ENCODE results near the gene SCUBE2. TPM values are rescaled to one million over a fixed set of nuclear protein-coding genes. Genes with fewer than 3 reads are reported as not detected.

SCUBE2 gene
- total and polyA plus RNA-seq, 2 donors (not counting 3 experiments of a cell fraction or from before 2014, with no cell fraction given) = 0.55 to 3.5 TPM

DNA sequence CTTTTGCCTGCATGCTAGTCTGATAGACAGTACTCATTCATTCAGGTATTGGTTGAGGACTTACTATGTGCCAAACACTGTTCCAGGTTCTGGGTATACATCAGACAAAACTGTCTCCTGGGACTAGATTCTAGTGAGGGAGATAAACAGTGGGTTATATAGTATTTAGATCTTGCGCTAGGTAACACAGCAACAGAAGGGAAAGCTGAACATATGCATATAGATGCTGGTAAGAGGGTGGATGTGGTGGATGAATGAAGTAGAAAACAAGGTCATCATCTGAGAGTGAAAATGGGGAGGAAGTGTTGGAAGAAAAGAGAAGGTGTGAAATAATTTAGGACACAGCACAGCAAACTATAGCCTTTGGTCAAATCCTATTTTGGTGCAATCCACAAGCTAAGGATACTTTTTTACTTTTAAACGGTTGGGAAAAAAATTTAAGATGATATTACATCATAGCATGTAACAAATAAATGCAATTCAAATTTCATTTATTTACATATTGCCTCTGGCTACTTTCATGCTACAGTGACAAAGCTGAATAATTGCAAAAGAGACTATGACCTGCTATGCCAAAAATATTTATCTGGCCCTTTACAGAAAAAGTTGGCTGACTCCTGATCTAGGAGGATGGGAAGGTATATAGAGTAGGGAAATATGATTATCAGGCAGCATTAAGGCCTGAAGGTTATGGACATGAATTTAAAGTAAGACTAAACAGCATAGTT lies 120.0 kb downstream of the SCUBE2 start:
- DNase-seq (ENCODE audit: low read depth, low spot score) = no peak
- H3K9me1 ChIP-seq (replicated peaks; ENCODE audit: control insufficient read depth, extremely low read depth, insufficient read depth, low read length) = no peaks in the 10 kb centered on the region
- dilution Hi-C loops (cut with MboI; ENCODE audit: extremely low pct_ligation_motif_present, low sequenced_read_pairs) = no loop called here
- ChIA-PET POLR2A (no interaction called here), CTCF (no interaction called here)
- H4K20me1 ChIP-seq (replicated peaks; ENCODE audit: control insufficient read depth, extremely low read depth, insufficient read depth, low read length) = no peaks in the 10 kb centered on the region
- FAIRE-seq = no peak
- no peaks in the 10 kb centered on the region for H3K27me3 ChIP-seq (ENCODE audit: control insufficient read depth in 2 of 2, insufficient read depth in 2 of 2, low read length in 2 of 2)
- H3K4me1 ChIP-seq (ENCODE audit: control insufficient read depth, extremely low read depth, insufficient read depth, low read length) = no peaks in the 10 kb centered on the region
- no TSS peak for BruUV-seq (replicated peaks)
- H3K36me3 ChIP-seq (ENCODE audit: control insufficient read depth in 2 of 2, extremely low read depth in 1 of 2, insufficient read depth in 2 of 2, low read length in 2 of 2) = no peaks in the 10 kb centered on the region
- H3K79me2 ChIP-seq (ENCODE audit: control insufficient read depth, insufficient read depth, low read length) = no peaks in the 10 kb centered on the region
- no peak overlapping the region for H3K27ac ChIP-seq (ENCODE audit: insufficient read depth, low read depth, low read length)
- H3K9ac ChIP-seq (replicated peaks; ENCODE audit: extremely low read depth, insufficient read depth, low read length) = no peak overlapping the region
- no peak for TF ChIP-seq EZH2 (IDR thresholded peaks at IDR 0.05; ENCODE audit: borderline replicate concordance, low read depth, low read length, severe bottlenecking)
- TF ChIP-seq, protein P1, sequence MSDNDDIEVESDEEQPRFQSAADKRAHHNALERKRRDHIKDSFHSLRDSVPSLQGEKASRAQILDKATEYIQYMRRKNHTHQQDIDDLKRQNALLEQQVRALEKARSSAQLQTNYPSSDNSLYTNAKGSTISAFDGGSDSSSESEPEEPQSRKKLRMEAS (IDR thresholded peaks at IDR 0.05; ENCODE audit: insufficient read depth, insufficient read length) = no peak
- TF ChIP-seq MYC (IDR thresholded peaks at IDR 0.05; ENCODE audit: low read depth, low read length) = no peak
- no peak for TF ChIP-seq POLR2AphosphoS5 (IDR thresholded peaks at IDR 0.05; ENCODE audit: insufficient read depth, low read depth, low read length)
- no peak for TF ChIP-seq JUN (IDR thresholded peaks at IDR 0.05; ENCODE audit: borderline replicate concordance, insufficient read depth, insufficient read length, low read depth)
- TF ChIP-seq POLR2A (IDR thresholded peaks at IDR 0.05; ENCODE audit: low read depth, low read length) = no peak
- TF ChIP-seq, protein P2, sequence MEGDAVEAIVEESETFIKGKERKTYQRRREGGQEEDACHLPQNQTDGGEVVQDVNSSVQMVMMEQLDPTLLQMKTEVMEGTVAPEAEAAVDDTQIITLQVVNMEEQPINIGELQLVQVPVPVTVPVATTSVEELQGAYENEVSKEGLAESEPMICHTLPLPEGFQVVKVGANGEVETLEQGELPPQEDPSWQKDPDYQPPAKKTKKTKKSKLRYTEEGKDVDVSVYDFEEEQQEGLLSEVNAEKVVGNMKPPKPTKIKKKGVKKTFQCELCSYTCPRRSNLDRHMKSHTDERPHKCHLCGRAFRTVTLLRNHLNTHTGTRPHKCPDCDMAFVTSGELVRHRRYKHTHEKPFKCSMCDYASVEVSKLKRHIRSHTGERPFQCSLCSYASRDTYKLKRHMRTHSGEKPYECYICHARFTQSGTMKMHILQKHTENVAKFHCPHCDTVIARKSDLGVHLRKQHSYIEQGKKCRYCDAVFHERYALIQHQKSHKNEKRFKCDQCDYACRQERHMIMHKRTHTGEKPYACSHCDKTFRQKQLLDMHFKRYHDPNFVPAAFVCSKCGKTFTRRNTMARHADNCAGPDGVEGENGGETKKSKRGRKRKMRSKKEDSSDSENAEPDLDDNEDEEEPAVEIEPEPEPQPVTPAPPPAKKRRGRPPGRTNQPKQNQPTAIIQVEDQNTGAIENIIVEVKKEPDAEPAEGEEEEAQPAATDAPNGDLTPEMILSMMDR (IDR thresholded peaks at IDR 0.05; ENCODE audit: extremely low read depth in 1 of 2, insufficient read depth in 1 of 2, low read depth in 1 of 2, low read length in 2 of 2) = no peak
- TF ChIP-seq FOS (IDR thresholded peaks at IDR 0.05; ENCODE audit: borderline replicate concordance, insufficient read depth, low read length) = no peak
- no peak for TF ChIP-seq GATA2 (IDR thresholded peaks at IDR 0.05; ENCODE audit: insufficient read depth, insufficient read length, low read depth, low read length)
- no peak overlapping the region for H2AFZ ChIP-seq (ENCODE audit: low read depth, low read length)
- intact Hi-C loops (cut with micrococcal nuclease) = no loop called here
- no peak overlapping the region for H3K4me3 ChIP-seq (replicated peaks in 1 of 3; ENCODE audit: insufficient read depth in 1 of 3, low read depth in 1 of 3, low read length in 3 of 3)
- no peaks in the 10 kb centered on the region for H3K9me3 ChIP-seq (replicated peaks; ENCODE audit: control insufficient read depth, insufficient read depth, low read length)
- H3K4me2 ChIP-seq (ENCODE audit: insufficient read depth, low read length) = no peak overlapping the region

Small RNAs within 50 kb of the gene (microRNA-seq; reads per million reads assigned to microRNA genes)
- not detected for gene MIR5691 (ENCODE audit: borderline number of aligned reads, borderline replicate concordance)

Small RNAs within 50 kb of the gene (small RNA-seq; reads per million reads assigned to genes)
- gene MIR5691 (ENCODE audit: insufficient read depth, insufficient read length, low read depth, low replicate concordance) = not detected

Other genes starting within 250 kb of the SCUBE2 start
- 21.9 and 23.4 TPM in 2 replicates for gene AKIP1, start 180.4 kb downstream of the SCUBE2 start, total RNA-seq
- 30.3 and 32.4 TPM in 2 replicates for gene AKIP1, start 180.4 kb downstream of the SCUBE2 start, polyA plus RNA-seq
- not detected in 2 replicates for gene C11orf16, start 158.7 kb downstream of the SCUBE2 start, total RNA-seq
- not detected in 2 replicates for gene C11orf16, start 158.7 kb downstream of the SCUBE2 start, polyA plus RNA-seq
- gene ASCL3, start 148.6 kb downstream of the SCUBE2 start, total RNA-seq = not detected in 2 replicates
- gene ASCL3, start 148.6 kb downstream of the SCUBE2 start, polyA plus RNA-seq = not detected in 2 replicates
- 27.1 and 30.2 TPM in 2 replicates for gene TMEM9B, start 127.2 kb downstream of the SCUBE2 start, total RNA-seq
- 23.8 and 28.2 TPM in 2 replicates for gene TMEM9B, start 127.2 kb downstream of the SCUBE2 start, polyA plus RNA-seq
- gene NRIP3, start 87.6 kb downstream of the SCUBE2 start, total RNA-seq = 8.4 and 9.9 TPM in 2 replicates
- 3.0 and 3.7 TPM in 2 replicates for gene NRIP3, start 87.6 kb downstream of the SCUBE2 start, polyA plus RNA-seq
- gene DENND5A, start 173.8 kb upstream of the SCUBE2 start, total RNA-seq = 116 and 117 TPM in 2 replicates
- 220 and 237 TPM in 2 replicates for gene DENND5A, start 173.8 kb upstream of the SCUBE2 start, polyA plus RNA-seq
- 38.6 and 39.0 TPM in 2 replicates for gene TMEM41B, start 223.0 kb upstream of the SCUBE2 start, total RNA-seq
- 15.2 and 16.6 TPM in 2 replicates for gene TMEM41B, start 223.0 kb upstream of the SCUBE2 start, polyA plus RNA-seq